NCI-H1417 (cell line): ENCODE data around the gene CYB5RL.

Experiments
- DNase-seq, 3 experiments: peaks; one replicate each; lab custom pipeline; 2025; lab: John Stamatoyannopoulos, UW

CYB5RL gene

DNA sequence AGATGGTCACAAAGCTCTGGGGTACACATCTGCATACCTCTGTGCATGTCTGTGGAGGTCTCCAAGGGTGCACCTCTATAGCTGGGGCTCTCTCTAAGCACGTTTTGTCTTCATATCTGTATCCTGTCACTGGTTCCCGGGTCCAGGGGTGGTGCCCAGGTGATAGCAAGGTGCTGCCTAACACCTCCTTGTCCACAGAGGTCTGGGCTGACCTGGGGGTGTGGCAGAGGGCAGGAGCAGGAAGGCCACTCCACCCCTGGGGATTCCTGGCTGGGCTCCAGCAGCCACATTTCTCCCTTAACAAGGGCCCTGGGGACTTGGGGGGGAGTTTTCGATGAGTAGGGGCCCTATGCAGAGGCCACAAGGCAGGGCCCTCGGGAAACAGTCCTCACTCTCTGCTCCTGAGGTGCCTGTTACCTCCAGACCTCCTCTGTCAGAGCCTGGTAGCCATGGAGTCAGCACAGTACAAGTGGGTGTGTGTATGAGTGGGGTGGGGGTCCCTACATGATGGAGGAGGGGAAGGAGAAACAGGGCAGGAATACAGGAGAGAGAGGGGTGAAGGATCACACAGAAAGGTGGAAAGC lies 40.0 kb downstream of the CYB5RL start:
- DNase-seq, result no peak

DNA sequence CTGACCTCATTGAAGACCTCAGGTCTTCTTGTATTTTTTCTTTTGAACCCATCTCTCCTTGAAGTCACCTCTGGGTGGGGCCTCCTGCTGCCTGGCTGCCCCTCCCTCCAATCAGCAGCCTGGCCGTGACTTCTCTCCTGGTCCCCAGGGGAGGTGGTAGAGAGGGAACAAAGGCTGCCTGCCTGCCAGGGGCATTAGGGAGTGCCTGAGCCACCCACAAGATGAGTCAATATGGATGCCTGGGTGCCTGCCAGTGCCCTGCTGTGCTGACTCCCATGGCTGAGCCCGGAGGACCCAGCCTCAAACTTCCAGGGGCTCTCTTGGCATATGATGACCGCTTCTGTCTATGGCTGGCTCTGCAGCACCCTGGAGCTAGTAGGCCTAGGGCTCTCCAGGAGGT lies 41.8 kb downstream of the CYB5RL start:
- DNase-seq, result no peak

DNA sequence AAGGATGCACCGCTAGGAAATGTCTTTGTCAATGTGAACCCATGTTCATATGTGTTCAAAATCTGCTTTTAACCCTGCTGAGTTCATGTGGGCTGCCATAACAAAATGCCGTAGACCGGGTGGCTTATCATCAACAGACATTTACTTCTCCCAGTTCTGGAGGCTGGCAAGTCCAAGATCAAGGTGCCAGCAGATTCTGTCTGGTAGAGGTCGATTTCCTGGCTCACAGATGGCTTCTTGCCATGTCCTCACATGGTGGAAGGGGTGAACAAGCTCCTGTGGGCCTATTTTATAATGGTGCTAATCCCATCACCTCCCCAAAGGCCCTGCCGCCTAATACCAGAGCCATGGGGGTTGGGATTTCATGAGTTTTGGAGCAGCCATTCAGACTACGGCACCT lies 42.4 kb downstream of the CYB5RL start:
- no peak for DNase-seq

DNA sequence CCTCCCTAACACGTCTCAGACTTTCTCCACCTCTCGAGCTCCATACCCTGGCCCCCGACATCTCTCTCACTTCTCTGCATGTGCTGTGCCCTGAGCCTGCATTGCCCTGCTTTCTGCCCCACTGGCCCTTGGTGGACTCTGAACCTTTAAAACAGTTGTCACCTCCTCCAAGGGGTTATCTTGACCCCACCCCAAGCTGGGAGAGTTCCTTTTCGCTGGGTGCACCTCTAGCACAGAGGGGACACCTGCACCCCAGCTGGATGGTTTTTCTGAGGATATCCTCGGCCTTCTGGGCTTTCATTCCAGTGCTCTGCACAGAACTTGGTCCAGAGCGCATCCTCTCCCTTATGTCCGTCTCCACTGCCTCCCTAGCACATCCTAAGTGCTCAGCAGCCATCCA lies 42.8 kb downstream of the CYB5RL start:
- DNase-seq, result no peak

DNA sequence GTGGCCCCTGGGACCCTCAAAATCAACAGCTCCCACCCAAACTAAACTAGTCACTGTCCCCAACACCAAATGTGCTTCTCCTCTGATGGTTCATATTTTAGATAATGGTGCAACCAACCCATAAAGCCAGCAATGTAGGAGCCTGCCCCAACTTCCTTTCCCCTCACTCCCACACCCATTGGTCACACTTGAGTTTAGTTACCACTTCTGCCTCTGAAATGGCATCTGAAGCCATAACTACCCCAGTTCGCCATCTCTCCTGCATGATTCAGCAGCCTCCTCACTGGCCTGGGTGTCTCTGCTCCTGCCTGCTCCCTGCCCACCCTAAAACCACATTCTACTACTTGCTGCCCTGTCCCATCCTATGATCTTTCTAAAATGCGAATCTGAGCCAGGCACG lies 43.6 kb downstream of the CYB5RL start:
- DNase-seq, result no peak

DNA sequence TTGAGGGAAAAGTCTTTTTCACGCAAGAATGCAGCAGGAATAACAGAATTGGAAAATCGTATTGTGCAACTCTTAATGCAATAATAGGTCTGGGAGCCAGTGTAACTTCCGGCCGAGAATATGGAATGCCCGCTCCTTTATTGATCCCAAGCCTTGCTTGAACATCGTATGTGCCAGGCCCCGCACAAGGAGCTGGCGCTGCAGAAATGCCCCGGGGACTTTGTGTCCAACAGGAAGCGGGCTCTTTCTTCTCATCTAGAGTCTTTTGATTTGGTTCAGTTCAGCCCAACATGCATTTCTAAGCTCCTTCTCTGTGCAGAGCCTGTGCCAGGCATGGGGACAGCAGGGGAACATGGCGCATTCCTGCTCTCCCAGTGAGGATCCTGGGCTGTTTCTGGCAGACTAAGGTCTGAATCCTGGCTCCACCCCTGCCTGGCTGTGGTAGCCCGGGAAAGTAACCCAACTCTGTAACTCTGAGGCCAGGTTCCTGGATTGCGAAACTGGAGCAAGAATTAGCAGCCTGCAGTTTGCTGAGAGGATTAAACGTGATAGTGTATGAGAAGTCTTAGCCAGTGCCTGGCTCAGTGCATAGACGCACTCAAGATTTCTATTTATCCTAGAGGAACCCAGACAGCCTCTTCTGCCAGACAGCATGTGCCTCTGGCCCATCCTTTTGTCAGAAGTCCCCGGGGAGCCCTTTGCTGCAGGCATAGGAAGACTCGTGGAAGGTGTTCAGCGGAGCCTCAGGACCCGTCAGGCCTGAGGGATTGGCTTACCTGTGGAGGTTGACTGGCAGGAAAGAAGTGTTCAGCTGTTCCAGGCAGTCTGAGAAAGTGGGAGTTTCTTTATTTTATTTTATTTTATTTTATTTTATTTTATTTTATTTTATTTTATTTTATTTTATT lies 46.0 kb downstream of the CYB5RL start:
- DNase-seq, result peak in 1 of 3 experiments; percentile 79

DNA sequence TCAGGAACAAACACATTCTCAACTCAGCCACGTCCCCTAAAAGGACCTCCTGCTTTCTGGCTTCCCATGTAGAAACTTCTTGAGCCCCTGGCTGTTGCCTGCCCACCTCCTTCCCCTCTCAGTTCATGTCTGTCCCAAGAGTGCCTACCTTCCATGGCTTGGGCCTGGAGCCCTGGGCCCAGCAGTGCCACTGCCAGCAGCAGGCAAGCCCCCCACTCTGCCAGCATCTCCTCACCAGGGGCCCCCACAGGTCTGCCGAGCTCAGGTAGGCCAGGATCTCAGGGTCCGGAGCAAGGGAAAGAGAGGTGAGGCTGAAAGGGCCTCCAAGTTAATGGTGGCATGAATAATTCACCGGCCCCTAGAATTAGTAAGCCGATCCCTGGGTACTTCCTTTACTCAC lies 47.1 kb downstream of the CYB5RL start, which contains the start of gene CDCP2:
CDCP2 (minus strand) TSS at position 305 of the 400 bp plus-strand sequence; CDS start at position 227, 78 bp downstream.
- no peak for DNase-seq

DNA sequence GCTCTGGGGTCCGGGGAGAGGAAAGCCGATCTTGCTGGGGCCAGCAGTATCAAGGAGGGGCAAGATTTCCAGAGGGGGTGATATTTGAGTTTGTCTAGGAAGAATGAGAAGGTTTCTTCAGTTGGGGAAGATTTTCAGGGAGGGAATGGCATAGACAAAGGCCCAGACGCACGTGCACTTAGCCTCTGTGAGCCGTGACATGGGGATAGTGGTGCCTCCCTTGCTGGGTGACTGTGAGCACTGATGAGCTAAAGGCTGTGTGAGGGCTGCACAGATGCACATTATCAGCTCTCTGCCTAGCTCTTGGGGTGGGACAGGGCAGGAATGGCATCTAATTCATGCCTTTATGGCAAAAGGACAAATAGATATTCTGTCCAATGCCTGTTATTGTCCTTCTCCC lies 48.8 kb downstream of the CYB5RL start:
- no peak for DNase-seq
